HepG2 (cell line): ENCODE measurements around the gene TRIM2.

Experiments
- AFF4 ChIP-seq: sonication (generic); formaldehyde crosslinking; IDR thresholded peaks from 2 replicates; pipeline ENCODE4 v1.4.0; 2020; ENCODE audit warnings: missing genetic modification reagents
- CHD4 ChIP-seq: fragments of 200-600 bp; sonication (generic); IDR thresholded peaks from 2 replicates; pipeline ENCODE4 v1.7.0; 2017; ENCODE audit warnings: mild to moderate bottlenecking, low read length, borderline replicate concordance
- CTCF ChIP-seq: sonication (generic); formaldehyde crosslinking; IDR thresholded peaks from 2 replicates; pipeline ENCODE4 v1.5.0; 2020; ENCODE audit warnings: mild to moderate bottlenecking, missing genetic modification reagents, moderate library complexity
- SUZ12 ChIP-seq: fragments of 150-350 bp; IDR thresholded peaks from 2 replicates; pipeline ENCODE4 v1.6.1; 2014; ENCODE audit warnings: low read depth, low read length
- USF2 ChIP-seq, 2 experiments: sonication (generic) in 1 of 2; formaldehyde crosslinking in 1 of 2; IDR thresholded peaks; 2 replicates each; pipeline versions ENCODE4 v1.5.1 to v1.6.1; 2011 to 2020; ENCODE audit warnings: borderline replicate concordance in 1 of 2, low read depth in 1 of 2, low read length in 1 of 2, mild to moderate bottlenecking in 1 of 2, missing genetic modification reagents in 1 of 2, moderate library complexity in 1 of 2
- ZNF180 ChIP-seq: sonication (generic); formaldehyde crosslinking; IDR thresholded peaks from 2 replicates; pipeline ENCODE4 v1.4.0; 2020; ENCODE audit warnings: low read depth, missing genetic modification reagents, borderline replicate concordance

GRCh38 chr4:153156263-153156662 lies 48.0 kb upstream of the TRIM2 start:
- TF ChIP-seq SUZ12 (no peak), ZNF180 (no peak), AFF4 (CRISPR knock-in tag) (no peak), CTCF (CRISPR knock-in tag) (no peak), USF2 (IDR thresholded peaks at IDR 0.05; ENCODE audit: low read depth, low read length) (no peak), USF2 (CRISPR knock-in tag; IDR thresholded peaks at IDR 0.05; ENCODE audit: borderline replicate concordance) (no peak), CHD4 (no peak)
